OCI-LY7 (cell line): ENCODE results near the gene DLG5. TPM values are rescaled to one million over a fixed set of nuclear protein-coding genes. Genes with fewer than 3 reads are reported as not detected.

Experiments used
- BruUV-seq: library from RNA; stranded (reverse); fragments of 400-500 nt; replicated peaks from 2 replicates; lab custom pipeline; 2021; lab: Mats Ljungman, UMichigan
- CTCF ChIA-PET: fragments of 300-600 bp; sonication (Branson Sonifier 250); formaldehyde crosslinking; loops from one replicate; lab custom pipeline; 2022; ENCODE audit warnings: antibody characterized with exemption; ENCODE audit not compliant: unreplicated experiment; lab: Charles Lee
- POLR2A ChIA-PET: fragments of 300-600 bp; sonication (Branson Sonifier 250); formaldehyde crosslinking; loops from one replicate; lab custom pipeline; 2022; ENCODE audit warnings: antibody characterized with exemption; lab: Charles Lee
- DNase-seq: peaks from one replicate; pipeline ENCODE4 v3.0.0-alpha.2; 2015; ENCODE audit warnings: low spot score
- H2AFZ ChIP-seq: fragments of 200-600 bp; sonication (generic), shearing (Covaris generic); 2 replicates; pipeline ENCODE4 v1.6.1; 2014; ENCODE audit warnings: mild to moderate bottlenecking, antibody characterized with exemption, low read length, moderate library complexity
- H3K27ac ChIP-seq: fragments of 200-600 bp; sonication (generic); 2 replicates; pipeline ENCODE4 v1.5.1; 2014; ENCODE audit warnings: mixed run types, low read depth, mild to moderate bottlenecking, moderate library complexity, low read length, inconsistent platforms; ENCODE audit not compliant: poor library complexity, severe bottlenecking
- H3K36me3 ChIP-seq: fragments of 200-600 bp; sonication (generic); 2 replicates; pipeline ENCODE4 v1.6.1; 2014; ENCODE audit warnings: mild to moderate bottlenecking, antibody characterized with exemption, low read length, moderate library complexity, mixed read lengths; ENCODE audit not compliant: insufficient read depth
- H3K4me1 ChIP-seq: fragments of 200-600 bp; sonication (generic); 2 replicates; pipeline ENCODE4 v1.5.1; 2014; ENCODE audit warnings: mild to moderate bottlenecking, low read length; ENCODE audit not compliant: insufficient read depth, poor library complexity, severe bottlenecking
- H3K4me2 ChIP-seq: fragments of 200-600 bp; sonication (generic); 2 replicates; pipeline ENCODE4 v1.6.1; 2014; ENCODE audit warnings: mild to moderate bottlenecking, low read length
- H3K4me3 ChIP-seq: fragments of 200-600 bp; sonication (generic); 2 replicates; pipeline ENCODE4 v1.5.1; 2014; ENCODE audit warnings: mild to moderate bottlenecking, low read depth, low read length; ENCODE audit not compliant: poor library complexity, severe bottlenecking
- H3K79me2 ChIP-seq: fragments of 200-600 bp; sonication (generic); 2 replicates; pipeline ENCODE4 v1.6.1; 2016; ENCODE audit warnings: low read depth, mild to moderate bottlenecking, low read length, moderate library complexity, mixed read lengths; ENCODE audit not compliant: insufficient read depth
- H3K9me2 ChIP-seq: fragments of 200-600 bp; sonication (generic); 2 replicates; pipeline ENCODE4 v1.6.1; 2016; ENCODE audit warnings: mild to moderate bottlenecking, low read length, mixed read lengths; ENCODE audit not compliant: insufficient read depth
- H3K9me3 ChIP-seq: fragments of 200-600 bp; sonication (generic); 2 replicates; pipeline ENCODE4 v1.6.1; 2014; ENCODE audit warnings: mild to moderate bottlenecking, mixed run types, low read length, mixed read lengths
- H4K20me1 ChIP-seq: fragments of 200-600 bp; sonication (generic); 2 replicates; pipeline ENCODE4 v1.6.1; 2014; ENCODE audit warnings: mild to moderate bottlenecking, antibody characterized with exemption, low read length, moderate library complexity, mixed read lengths; ENCODE audit not compliant: insufficient read depth
- CTCF ChIP-seq: fragments of 200-600 bp; sonication (generic); conservative IDR thresholded peaks from 2 replicates; pipeline ENCODE4 v1.5.1; 2014; ENCODE audit warnings: mild to moderate bottlenecking, antibody characterized with exemption, low read length, moderate library complexity, mixed read lengths
- EZH2phosphoT487 ChIP-seq: fragments of 200-600 bp; sonication (generic); IDR thresholded peaks from 2 replicates; pipeline ENCODE4 v1.6.1; 2018; ENCODE audit warnings: low read depth, borderline replicate concordance, mild to moderate bottlenecking, mixed run types, antibody characterized with exemption, low read length, moderate library complexity, mixed read lengths
- intact Hi-C: fragments of 100-400 bp; cut with micrococcal nuclease; formaldehyde crosslinking; loops from one replicate; pipeline ENCODE4 v1.10.0; 2022; ENCODE audit not compliant: unreplicated experiment
- total RNA-seq, 2 experiments: library from RNA; depleted of rRNA in 1 of 2; stranded (reverse); fragments of >200 nt in 1 of 2; shearing (Covaris generic) in 1 of 2; gene quantifications; 2 replicates each; pipeline ENCODE4 v1.2.3, GENCODE V29; 2014 to 2022

DLG5 gene
- total RNA-seq, 2 experiments from 2014 or later = 0.27 TPM; not detected in 1

GRCh38 chr10:77881222-77881621, 45.3 kb downstream of the DLG5 start:
- no peaks in the 10 kb centered on the region for H3K9me2 ChIP-seq
- no peak for DNase-seq
- H3K4me1 ChIP-seq = peaks cover 11% of the 10 kb centered on the region
- no peak for TF ChIP-seq EZH2phosphoT487
- TF ChIP-seq CTCF = no peak
- BruUV-seq = no TSS peak
- POLR2A ChIA-PET = interaction anchor here (0.5 to 0.6 kb wide), 2 partner anchors 85 to 121 kb away, joined by 3 to 5 read pairs; no protein-coding TSS in a partner anchor
- no peaks in the 10 kb centered on the region for H3K9me3 ChIP-seq
- intact Hi-C loops = no loop called here
- no peak overlapping the region for H3K27ac ChIP-seq
- H3K79me2 ChIP-seq = no peaks in the 10 kb centered on the region
- no peak overlapping the region for H3K4me3 ChIP-seq
- CTCF ChIA-PET = no interaction called here
- no peaks in the 10 kb centered on the region for H4K20me1 ChIP-seq
- no peak overlapping the region for H2AFZ ChIP-seq
- H3K36me3 ChIP-seq = no peaks in the 10 kb centered on the region
- no peak overlapping the region for H3K4me2 ChIP-seq

- no peaks in the 10 kb centered on the region for H3K36me3 ChIP-seq
- DNase-seq = no peak
- H3K4me2 ChIP-seq = no peak overlapping the region
- ChIA-PET CTCF (no interaction called here), POLR2A (no interaction called here)
- H3K79me2 ChIP-seq = no peaks in the 10 kb centered on the region
- intact Hi-C loops = no loop called here
- no peak overlapping the region for H3K4me3 ChIP-seq
- peaks cover 11% of the 10 kb centered on the region for H3K4me1 ChIP-seq
- H3K9me3 ChIP-seq = no peaks in the 10 kb centered on the region
- no TSS peak for BruUV-seq
- H3K27ac ChIP-seq = no peak overlapping the region
- H4K20me1 ChIP-seq = no peaks in the 10 kb centered on the region
- H3K9me2 ChIP-seq = no peaks in the 10 kb centered on the region
- TF ChIP-seq CTCF = no peak
- TF ChIP-seq EZH2phosphoT487 = no peak
- H2AFZ ChIP-seq = no peak overlapping the region
Measured at GRCh38 chr10:77879710-77880109, 46.8 kb downstream of the DLG5 start.

- intact Hi-C loops = no loop called here
- no peak overlapping the region for H3K27ac ChIP-seq
- no peaks in the 10 kb centered on the region for H3K36me3 ChIP-seq
- BruUV-seq = no TSS peak
- no peak overlapping the region for H3K4me3 ChIP-seq
- POLR2A ChIA-PET = interaction anchor here (1.4 kb wide), 1 partner anchor 10 kb away, joined by 3 read pairs; no protein-coding TSS in a partner anchor
- no peak for DNase-seq
- H3K9me2 ChIP-seq = no peaks in the 10 kb centered on the region
- CTCF ChIA-PET = no interaction called here
- no peak overlapping the region for H3K4me2 ChIP-seq
- no peaks in the 10 kb centered on the region for H4K20me1 ChIP-seq
- peaks cover 16% of the 10 kb centered on the region for H3K4me1 ChIP-seq
- no peak for TF ChIP-seq EZH2phosphoT487
- no peak for TF ChIP-seq CTCF
- H3K79me2 ChIP-seq = no peaks in the 10 kb centered on the region
- H3K9me3 ChIP-seq = no peaks in the 10 kb centered on the region
- no peak overlapping the region for H2AFZ ChIP-seq
Measured at GRCh38 chr10:77879065-77879464, 47.5 kb downstream of the DLG5 start.
